GM18868 (cell line): ENCODE measurements around the gene SCYGR8.
"Not testable (repeated sequence)": the region's sequence is repeated elsewhere in the genome, so short reads cannot be mapped to it uniquely, and the experiment has no call there.

Source experiments
- ATAC-seq: cut with Tn5 transposase; IDR thresholded peaks from one replicate; pipeline ENCODE4 v1.9.1; 2021; ENCODE audit warnings: mild to moderate bottlenecking, moderate library complexity; ENCODE audit not compliant: unreplicated experiment

Gene SCYGR8

GRCh38 chr2:227745594-227745993 lies at the start of gene SCYGR8:
Gene SCYGR8 (plus strand): TSS chr2:227745894. CDS start chr2:227745894, 0 bp downstream.
- no peak for ATAC-seq

- ATAC-seq = no peak
Observed at GRCh38 chr2:227696990-227697679, 48.6 kb upstream of the SCYGR8 start.

GRCh38 chr2:227701556-227701955 lies 44.1 kb upstream of the SCYGR8 start:
- no peak for ATAC-seq

GRCh38 chr2:227703280-227703732 lies 42.4 kb upstream of the SCYGR8 start:
- ATAC-seq = no peak

GRCh38 chr2:227703961-227704360 lies 41.7 kb upstream of the SCYGR8 start:
- ATAC-seq = no peak

GRCh38 chr2:227706859-227707258 lies 38.8 kb upstream of the SCYGR8 start:
- no peak for ATAC-seq

- no peak for ATAC-seq
Observed at GRCh38 chr2:227707390-227707789, 38.3 kb upstream of the SCYGR8 start.

- ATAC-seq = no peak
Observed at GRCh38 chr2:227710986-227711385, 34.7 kb upstream of the SCYGR8 start.

- ATAC-seq = no peak
Observed at GRCh38 chr2:227713291-227713690, 32.4 kb upstream of the SCYGR8 start.

GRCh38 chr2:227716501-227716900 lies 29.2 kb upstream of the SCYGR8 start:
- ATAC-seq = no peak

- ATAC-seq = no peak
Observed at GRCh38 chr2:227717687-227718567, 27.8 kb upstream of the SCYGR8 start, which contains the start of gene SLC19A3. Gene SLC19A3 (minus strand): TSS chr2:227718028. CDS start chr2:227702318, 15,710 bp downstream.

GRCh38 chr2:227719641-227720040 lies 26.1 kb upstream of the SCYGR8 start:
- no peak for ATAC-seq

GRCh38 chr2:227720680-227721079 lies 25.0 kb upstream of the SCYGR8 start:
- no peak for ATAC-seq

GRCh38 chr2:227722821-227723220 lies 22.9 kb upstream of the SCYGR8 start:
- ATAC-seq = not testable (repeated sequence)

GRCh38 chr2:227724394-227725039 lies 21.2 kb upstream of the SCYGR8 start, which contains the start of gene SCYGR6:
Gene SCYGR6 (minus strand): TSS chr2:227724757. CDS start chr2:227724757, 0 bp downstream.
- no peak for ATAC-seq

GRCh38 chr2:227728035-227728434 lies 17.7 kb upstream of the SCYGR8 start, which contains the start of gene SCYGR7:
Gene SCYGR7 (plus strand): TSS chr2:227728335. CDS start chr2:227728335, 0 bp downstream.
- ATAC-seq = no peak

- ATAC-seq = no peak
Observed at GRCh38 chr2:227739351-227739750, 6.3 kb upstream of the SCYGR8 start.

GRCh38 chr2:227740705-227741104 lies 5.0 kb upstream of the SCYGR8 start:
- not testable (repeated sequence) for ATAC-seq

- ATAC-seq = no peak
Observed at GRCh38 chr2:227748079-227748478, 2.4 kb downstream of the SCYGR8 start.

GRCh38 chr2:227756261-227756660 lies 10.6 kb downstream of the SCYGR8 start:
- not testable (repeated sequence) for ATAC-seq
